ENCODE results near the gene UNC5B.

- no peak for TF ChIP-seq POLR2A (IDR thresholded peaks at IDR 0.05)
- no peak for TF ChIP-seq CTCF (IDR thresholded peaks at IDR 0.05)
Measured at GRCh38 chr10:71286521-71287294, 74.3 kb downstream of the UNC5B start.
